ENCODE measurements around the gene ITPRIP.

GRCh38 chr10:104293011-104293410, 45.3 kb downstream of the ITPRIP start:
- TF ChIP-seq CTCF (IDR thresholded peaks at IDR 0.05; ENCODE audit: borderline replicate concordance, extremely low read depth, low read length, poor library complexity, severe bottlenecking) (no peak), EZH2 (IDR thresholded peaks at IDR 0.05; ENCODE audit: borderline replicate concordance, low read depth, low read length, severe bottlenecking) (no peak)

All from DND-41 (cell line).